HL-60/S4 (cell line): Measurements from ENCODE around the gene GIPC3.
"Not testable (repeated sequence)": the region's sequence is repeated elsewhere in the genome, so short reads cannot be mapped to it uniquely, and the experiment has no call there.

Source experiments
- in situ Hi-C: fragments of 300-500 bp; cut with MboI; formaldehyde crosslinking; loops from 2 replicates; pipeline ENCODE4 v1.14.3; 2022; ENCODE audit warnings: low sequenced_read_pairs

The GIPC3 gene

DNA sequence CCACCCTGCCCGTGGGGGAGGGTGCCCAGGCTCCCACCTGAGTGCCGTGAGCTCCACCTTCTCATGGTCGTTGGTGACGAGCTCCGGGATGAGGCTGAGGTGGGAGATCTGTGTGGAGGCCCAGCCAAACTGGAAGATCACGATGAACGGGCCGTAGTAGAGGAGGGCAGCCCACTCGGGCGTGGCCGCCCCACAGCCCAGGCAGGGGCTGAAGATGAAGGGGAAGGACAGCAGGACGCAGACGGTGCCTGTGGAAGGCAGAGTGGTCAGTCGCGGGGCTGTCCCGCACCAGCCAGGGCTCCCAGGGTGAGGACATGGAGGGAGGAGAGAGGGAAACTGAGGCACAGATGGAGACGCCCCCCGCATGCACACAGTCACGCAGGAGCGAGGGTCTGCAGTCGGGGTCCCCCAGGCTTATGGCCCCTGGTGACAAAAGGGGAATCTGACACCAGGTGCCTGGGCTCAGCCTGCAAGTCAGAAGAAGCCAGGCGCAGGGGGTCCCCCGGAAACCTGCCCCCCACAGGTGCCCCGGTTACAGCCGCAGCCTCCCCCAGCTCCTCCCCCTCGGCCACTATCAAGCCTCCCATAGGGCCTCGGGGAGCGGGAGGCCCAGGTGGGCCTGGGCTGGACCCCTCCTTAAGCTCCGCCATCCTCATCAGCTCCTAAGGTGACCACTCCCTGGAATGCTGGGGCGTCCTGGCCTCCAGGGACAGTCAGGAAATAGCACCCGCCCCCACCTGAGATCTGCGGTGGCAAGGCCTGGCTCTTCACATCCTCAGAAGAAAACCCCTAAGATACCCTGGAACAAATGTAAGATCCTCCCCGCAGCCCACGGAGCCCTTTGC is 34.1 kb upstream of the GIPC3 start:
- in situ Hi-C loops, result no loop called here

DNA sequence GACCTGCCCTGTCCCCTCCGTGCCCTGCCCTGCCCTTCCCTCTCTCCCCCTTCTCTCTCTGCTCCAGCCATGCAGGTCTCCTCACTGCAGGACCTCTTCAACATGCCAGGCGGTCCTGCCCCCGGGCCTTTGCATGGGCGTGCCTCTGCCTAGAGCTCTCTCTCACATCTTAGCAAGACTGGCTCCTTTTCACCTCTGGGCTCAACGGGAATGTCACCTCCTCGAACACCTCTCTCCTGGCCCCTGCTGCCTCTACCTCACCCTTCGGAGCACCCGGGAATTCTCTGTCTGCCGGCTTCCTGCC is 33.5 kb upstream of the GIPC3 start:
- in situ Hi-C loops, result no loop called here

DNA sequence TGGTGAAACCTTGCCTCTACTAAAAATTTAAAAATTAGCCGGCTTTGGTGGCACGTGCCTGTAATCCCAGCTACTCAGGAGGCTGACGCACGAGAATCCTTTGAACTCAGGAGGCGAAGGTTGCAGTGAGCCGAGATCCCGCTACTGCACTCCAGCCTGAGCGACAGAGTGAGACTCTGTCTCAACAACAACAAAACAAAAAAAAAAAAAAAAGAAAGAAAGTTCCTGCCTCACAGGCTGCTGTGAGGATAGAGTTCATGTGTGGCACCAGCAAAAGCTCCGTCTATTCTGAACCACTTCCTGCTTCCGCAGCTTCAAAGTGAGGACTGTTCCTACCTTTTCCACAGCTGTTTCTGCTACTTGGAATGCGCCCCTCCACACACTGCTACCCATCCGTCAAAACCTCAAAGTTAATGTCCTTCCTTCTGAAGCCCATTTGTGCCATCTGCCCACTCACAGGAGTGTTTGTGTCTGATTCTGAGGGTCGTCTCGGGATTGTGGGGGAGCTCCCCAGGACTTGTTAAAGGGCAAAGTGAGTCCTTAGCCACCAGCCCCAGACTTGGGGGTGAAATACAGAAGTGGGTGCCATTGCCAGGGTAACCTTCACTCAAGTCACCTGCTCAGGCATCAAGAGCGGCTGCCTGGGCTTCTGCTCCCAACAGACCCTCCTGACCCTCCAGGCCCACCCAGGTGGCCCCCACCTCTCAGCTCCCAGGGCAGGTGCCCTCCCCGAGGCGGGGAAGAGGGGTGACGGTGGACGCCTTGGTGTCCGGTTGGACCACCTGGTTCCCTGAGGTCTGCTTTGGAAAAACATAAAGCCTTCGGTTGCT is 30.8 kb upstream of the GIPC3 start:
- in situ Hi-C loops, result no loop called here

DNA sequence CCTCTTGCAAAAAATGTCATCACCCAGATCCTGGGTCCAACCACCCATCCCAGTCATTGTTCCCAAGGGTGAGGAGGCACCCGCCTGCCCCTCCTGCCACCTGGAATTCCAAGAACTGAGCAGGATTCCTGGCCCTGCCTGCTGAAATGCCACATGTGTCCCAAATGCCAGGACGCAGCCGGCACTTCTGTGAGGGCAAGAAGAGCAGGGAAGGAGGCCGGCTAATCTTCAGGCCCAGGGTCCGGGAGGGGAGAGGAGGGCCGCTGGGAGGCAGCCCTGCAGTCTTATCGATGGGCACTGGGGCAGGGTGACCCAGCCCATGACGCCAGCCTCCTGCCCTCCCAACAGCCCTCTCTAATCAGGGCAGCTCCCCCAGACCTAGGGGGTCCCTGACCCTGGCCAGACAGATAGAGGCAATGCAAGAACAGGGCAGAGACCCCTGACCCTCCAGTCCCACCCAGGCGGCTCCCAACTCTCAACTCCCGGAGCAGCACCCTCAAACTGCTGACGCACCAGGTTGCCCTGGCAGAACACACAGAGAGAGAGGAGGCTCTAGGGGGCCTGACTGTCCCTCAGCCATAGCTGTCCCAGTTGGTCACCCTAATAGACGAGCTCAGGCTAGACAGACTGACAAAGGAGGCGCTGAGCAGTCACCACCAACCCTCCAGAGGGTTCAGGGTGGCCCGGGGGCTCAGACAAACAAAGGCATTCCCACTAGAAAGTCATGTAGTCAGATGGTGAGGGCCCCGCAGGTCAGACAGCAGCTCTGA is 29.4 kb upstream of the GIPC3 start:
- in situ Hi-C loops, result no loop called here

DNA sequence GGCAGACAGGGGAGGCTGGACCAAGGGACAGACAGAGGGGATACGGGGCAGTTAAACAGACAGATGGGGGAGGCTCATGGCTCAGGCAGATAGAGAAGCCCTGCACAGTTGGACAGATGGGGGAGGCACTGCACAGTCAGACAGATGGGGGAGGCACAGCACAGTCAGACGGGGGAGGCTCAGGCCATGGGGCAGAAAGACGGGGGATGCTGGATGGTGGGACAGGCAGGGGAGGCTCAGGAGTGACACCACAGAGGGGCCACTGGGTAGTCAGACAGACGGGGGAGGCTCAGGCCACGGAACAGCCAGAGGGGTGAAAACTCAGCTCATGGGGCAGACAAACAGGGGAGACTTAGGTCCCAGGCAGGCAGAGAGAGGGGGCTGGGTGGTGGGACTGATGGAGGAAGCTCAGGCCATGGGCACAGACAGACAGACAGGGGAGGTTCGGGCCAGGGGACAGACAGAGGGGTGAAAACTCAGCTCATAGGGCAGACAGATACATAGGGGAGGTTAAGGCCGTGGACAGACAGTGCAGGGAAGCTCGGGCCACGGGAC is 28.8 kb upstream of the GIPC3 start:
- in situ Hi-C loops, result no loop called here

DNA sequence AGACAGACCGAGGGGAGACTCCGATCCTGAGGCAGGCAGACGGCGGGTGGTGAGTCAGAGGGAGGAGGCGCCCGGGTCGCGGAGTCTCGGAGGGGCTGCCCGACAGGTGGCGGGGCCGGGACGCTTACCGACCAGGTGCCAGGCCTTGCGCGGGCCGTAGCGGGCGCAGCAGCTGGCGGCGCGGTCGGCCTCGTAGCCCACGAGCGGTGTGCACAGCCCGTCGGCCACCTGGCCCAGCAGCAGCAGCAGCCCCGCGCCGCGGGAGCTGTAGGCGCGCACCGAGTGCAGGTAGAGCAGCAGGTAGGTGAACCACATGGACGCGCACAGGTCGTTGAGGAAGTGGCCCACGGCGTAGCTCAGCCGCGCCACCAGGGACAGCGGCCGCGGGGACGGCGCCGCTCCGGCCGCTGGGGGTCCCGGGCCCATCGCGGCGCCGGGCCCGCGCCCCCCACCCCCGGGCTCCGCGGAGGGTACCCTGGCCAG is 28.3 kb upstream of the GIPC3 start:
- in situ Hi-C loops, result no loop called here

DNA sequence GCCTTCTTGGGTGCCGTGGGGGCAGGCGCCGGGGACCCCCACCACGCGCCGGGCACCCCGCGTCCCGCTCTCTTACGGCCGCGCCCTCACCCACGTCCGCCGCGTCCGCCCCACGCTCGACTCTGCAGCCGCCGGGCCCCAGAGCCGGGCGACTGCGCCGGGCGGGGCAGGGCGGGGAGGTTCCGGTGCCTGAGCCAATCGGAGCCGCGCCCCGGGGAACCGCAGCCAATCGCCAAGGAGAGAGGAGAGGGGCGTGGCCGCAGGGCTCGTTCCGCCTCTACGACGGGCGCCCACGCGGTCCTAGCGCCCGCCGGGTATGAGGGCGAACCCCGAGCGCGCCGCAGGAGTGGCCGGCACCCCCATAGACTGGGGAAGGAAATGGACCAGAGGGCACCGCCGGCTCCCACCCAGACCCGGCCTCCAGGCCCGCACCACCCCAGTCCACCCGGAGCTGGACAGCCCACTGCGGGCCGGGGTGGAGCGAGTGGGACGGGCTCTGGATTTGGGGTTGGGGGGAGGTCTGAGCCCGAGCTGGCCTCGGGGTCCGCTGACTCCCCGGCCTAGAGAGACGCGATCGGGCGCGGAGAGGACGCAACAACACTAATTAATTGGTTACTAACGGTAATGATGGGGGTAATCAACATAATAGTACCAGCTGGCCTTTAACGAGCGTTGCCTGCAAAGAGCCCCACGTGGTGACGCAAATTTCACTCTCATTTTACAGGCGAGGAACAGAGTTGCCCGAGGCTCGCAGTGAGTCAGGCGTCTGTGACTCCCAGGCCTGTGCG is 27.6 kb upstream of the GIPC3 start, which contains the start of gene MFSD12:
Gene MFSD12, minus strand, starts transcription at position 126 of the 788 bp plus-strand sequence. CDS start 183 bp downstream, outside the sequence.
- in situ Hi-C loops, result no loop called here

DNA sequence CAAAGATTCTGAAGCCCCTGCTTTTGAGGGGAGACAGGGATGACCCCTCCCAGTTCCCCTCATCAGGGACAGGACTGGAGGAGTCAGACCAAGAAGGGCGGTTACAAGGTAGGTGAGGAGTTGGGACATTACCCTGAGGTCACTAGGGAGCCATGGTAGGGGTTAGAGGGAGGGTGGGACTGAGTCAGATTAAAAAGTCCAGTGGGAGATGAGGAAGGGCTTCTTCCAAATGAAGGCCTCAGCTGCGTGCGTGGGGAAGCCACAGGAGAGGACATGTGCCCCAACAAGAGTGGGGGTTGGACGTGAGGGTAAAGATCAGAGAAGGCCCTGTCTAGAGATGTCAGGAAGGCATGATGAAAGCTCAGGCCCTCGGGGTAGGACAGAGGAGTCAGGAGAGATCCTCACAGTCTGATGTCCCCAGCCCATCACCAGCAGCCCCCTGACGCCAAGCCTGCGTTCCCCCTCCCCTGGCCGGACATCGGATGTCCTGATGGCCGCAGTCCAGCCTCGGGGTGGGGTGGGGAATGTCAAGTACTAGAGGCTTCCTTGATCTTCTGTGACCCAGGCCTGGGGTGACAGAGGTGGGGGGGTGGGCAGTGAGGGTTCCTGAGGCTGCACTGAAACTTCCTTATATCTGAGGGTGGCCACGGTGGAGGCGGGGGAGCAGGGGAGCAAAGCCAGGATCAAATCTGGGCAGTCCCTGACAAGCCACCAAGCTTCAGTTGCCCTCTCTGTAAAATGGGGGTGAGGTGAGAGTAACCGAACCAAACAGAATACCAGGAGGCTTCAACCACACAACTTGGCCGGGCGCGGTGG is 21.4 kb upstream of the GIPC3 start:
- in situ Hi-C loops, result no loop called here

DNA sequence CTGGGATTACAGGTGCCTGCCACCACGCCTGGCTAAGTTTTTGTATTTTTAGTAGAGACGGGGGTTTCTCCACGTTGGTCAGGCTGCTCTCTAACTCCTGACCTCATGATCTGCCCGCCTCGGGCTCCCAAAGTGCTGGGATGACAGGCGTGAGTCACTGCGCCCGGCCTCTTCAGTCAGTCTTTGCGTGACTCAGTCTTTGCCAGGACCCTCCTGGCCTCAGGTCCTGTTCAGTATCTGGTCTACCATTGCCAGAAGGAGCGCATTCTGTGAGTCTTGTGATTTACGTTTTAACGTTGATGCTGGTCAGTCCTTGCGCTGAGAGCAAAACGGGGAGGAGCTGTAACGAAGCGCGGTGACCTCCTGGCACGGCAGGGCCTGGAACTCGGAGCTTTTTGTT is 20.1 kb upstream of the GIPC3 start:
- in situ Hi-C loops, result no loop called here

DNA sequence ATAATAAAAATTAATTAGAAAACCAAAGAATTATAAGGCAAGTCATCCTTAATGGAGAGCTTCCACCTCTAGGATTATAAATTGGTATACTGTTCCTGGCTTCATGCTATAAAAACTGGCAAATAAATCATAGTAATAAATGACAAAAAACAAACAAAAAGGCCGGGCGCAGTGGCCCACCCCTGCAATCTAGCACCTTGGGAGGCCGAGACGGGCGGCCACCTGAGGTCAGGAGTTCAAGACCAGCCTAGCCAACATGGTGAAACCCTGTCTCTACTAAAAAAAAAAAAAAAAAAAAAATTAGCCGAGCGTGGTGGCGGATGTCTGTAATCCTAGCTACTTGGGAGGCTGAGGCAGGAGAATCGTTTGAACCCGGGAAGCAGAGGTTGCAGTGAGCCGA is 15.2 kb upstream of the GIPC3 start:
- in situ Hi-C loops, result not testable (repeated sequence)

DNA sequence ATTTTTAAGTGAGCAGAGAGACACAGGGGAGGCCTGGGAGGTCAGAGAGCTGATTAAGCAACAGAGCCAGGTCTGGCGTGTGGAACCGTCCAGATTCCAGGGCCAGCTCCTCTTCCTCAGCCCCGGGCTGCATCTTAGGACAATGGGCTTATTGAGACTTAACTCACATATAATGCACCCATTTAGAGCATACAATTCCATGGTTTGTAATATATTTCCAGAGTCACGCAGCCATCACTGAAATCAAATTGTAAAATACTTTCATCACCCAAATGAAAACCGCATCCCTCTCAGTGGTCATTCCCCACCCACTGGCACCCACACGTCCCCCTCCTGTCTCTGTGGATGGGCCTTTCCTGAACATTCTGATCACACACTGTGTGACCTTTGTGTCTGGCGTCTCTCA is 14.7 kb upstream of the GIPC3 start:
- in situ Hi-C loops, result no loop called here

DNA sequence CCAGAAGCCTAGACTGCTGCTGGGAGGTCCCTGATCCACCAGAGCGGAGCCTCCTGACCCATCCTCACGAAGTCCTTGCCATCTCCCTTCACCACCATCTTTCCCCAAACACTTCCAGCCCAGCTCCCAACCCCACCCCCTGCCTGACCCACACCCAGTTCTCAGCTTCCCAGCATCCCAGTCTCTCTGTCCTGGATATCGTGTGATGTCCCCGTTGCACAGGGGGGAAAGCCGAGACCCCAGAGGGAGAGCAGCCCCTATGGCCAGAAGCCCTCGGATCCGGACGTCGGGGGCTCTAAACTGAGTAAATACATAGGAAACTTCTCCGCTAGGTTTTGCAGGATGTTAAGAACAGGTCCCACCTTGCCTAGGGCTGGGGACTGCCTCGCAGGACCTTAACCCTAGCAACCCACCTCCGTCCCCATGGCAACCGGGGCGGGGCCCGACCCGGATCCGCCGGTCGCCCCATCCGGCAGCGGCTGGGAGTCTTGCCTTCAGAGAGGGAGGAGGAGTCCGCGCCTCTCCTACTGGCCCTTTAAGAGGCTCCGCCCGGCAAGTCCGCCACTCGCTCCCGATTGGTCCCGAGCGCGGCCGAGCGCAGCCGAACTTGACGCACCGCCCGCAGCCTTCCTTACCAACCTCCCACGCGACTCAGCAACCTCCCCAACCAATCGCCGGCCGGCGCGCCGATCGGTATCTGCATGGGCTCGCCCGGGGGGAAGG is 13.0 kb upstream of the GIPC3 start:
- in situ Hi-C loops, result no loop called here

DNA sequence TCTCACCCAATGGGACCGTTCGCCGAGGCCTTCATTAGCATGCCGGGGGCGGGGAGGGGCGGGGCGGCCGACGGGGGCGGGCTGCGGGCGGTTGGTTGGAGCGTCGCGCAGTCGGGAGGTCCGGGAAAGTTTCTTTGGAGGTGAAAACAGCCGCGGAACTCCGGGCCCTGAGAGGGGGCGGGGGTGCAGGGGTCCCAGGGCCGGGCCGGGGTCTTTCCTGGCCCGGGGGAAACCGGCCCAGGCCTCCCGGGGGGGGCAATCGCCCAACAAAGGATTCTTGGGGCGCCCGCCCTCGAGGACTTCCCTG is 12.5 kb upstream of the GIPC3 start, which contains the start of gene HMG20B:
Gene HMG20B, plus strand, starts transcription at position 90 of the 307 bp plus-strand sequence. CDS start 366 bp downstream, outside the sequence.
- in situ Hi-C loops, result no loop called here

DNA sequence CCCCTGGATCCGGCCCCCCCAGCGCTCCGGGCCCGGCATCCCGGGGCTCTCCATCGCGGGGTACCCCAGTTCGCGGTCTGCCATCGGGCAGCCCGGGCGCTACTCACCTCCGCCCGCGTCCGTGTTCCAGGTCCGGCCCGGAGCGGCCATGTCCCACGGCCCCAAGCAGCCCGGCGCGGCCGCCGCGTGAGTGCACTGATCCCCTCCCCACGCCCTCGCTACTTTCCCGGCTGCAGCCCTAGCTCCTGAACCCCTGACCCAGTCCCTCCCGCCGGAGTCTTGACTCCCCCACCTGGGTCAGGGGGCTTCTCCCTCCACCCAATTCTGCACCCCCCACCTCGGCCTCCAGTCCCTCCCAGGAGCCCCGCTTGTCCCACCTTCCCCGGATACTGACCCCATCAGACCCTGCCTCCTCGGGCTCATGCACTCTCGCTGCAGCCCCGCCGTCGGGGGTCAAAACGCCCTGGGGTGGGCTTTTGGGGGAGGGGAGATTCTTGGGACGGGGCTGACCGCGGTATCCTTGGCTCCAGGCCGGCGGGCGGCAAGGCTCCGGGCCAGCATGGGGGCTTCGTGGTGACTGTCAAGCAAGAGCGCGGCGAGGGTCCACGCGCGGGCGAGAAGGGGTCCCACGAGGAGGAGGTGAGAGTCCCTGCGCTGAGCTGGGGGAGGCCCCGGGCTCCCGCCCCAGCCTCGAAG is 12.0 kb upstream of the GIPC3 start:
- in situ Hi-C loops, result no loop called here

DNA sequence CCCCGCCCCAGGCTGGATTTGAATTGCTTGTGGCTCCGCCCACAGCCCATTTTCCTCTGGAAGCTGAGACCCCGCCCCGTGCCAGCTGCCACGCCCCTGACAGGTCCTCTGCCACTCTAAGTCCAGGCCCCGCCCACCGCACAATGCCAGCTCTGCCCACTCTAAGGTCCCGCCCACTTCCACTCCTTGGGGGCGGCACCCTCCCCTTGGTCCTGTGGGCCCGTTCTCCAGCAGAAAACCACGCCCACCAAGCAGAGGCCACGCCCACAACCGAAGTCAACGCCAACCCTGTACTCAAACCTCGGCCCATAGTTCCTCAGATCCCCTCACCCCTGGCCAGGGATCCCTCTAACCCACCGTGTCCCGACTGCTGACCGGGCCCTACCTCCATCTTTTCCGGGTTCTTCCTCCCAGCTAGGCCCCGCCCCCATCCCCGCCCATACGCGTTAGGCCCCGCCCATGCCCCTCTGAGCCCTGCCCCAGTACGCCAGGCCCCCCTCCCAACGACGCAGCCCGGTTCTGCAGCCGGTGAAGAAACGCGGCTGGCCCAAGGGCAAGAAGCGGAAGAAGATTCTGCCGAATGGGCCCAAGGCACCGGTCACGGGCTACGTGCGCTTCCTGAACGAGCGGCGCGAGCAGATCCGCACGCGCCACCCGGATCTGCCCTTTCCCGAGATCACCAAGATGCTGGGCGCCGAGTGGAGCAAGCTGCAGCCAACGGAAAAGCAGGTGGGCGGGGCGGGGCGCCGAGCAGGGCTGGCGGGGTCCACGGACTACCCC is 11.2 kb upstream of the GIPC3 start:
- in situ Hi-C loops, result no loop called here

DNA sequence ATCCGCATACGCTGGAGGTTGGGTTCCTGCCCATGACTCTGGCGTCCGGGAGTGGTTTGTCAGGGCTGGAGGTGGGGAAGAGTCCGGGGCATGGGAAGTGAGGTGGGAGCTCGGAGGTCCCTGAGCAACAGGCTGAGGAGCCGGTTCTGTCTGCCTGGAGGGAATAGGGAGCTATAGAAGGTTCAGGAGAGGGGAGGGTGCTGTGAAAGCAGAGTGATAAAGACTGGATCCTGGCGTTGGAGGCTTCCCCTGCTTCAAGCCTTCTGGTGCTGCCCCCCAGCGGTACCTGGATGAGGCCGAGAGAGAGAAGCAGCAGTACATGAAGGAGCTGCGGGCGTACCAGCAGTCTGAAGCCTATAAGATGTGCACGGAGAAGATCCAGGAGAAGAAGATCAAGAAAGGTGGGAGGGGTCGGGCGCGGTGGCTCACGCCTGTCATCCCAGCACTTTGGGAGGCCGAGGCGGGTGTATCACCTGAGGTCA is 10.0 kb upstream of the GIPC3 start:
- in situ Hi-C loops, result no loop called here

DNA sequence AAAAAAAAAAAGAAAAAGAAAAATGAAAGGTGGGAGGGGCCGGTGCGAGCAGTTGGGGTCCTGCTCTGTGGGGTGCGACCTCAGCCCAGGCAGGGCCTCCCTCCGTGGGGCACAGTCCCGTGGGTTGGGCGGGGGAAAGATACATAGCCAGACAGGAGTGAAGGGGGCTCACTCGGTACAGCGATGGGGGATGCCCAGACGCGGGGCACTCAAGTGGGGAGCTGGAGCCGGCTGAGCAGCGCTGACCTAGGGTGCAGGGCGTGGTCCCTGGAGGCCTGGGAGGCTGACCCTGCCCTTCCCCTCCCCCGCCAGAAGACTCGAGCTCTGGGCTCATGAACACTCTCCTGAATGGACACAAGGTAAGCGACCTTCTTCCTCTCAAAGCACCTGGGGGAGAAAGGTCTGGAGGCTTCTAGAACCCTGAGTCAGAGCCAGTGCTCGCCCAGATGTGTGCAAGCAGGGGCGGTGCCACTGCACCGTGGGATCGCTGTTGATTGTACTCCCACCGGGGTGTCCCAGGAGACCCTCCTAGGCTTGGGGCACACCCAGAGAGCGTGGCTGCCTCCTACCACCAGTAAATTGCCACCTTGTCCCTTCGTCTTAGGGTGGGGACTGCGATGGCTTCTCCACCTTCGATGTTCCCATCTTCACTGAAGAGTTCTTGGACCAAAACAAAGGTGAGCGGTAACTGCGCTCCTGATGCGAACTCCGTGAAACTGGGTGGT is 9.2 kb upstream of the GIPC3 start:
- in situ Hi-C loops, result no loop called here
